Measurements from ENCODE around the gene DDX46.
"Not testable (repeated sequence)": the region's sequence is repeated elsewhere in the genome, so short reads cannot be mapped to it uniquely, and the experiment has no call there.

DNA sequence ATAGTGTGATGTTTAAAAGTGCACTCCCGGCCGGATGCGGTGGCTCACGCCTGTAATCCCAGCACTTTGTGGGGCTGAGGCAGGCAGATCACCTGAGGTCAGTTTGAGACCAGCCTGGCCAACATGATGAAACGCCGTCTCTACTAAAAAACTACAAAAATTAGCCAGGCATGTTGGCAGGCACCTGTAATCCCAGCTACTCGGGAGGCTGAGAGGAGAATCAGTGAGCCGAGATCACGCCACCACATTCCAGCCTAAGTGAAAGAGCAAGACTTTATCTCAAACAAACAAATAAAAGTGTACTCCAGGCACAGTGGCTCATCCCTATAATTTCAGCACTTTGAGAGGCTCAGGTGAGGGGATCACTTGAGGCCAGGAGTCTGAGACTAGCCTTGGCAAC lies 79.8 kb downstream of the DDX46 start:
- TF ChIP-seq CTCF, POLR2A, EP300 (IDR thresholded peaks at IDR 0.05): not testable (repeated sequence)

Measured in sigmoid colon (tissue), 4 donors.